Measurements from ENCODE around the gene SFT2D2.

Gene SFT2D2

GRCh38 chr1:168224991-168225390, 813 bp upstream of the SFT2D2 start:
- H3K9ac ChIP-seq (ENCODE audit: low read depth, low read length, poor library complexity, severe bottlenecking) = peak overlapping the region; percentile 86
- H2AFZ ChIP-seq (ENCODE audit: low read length) = no peak overlapping the region

GRCh38 chr1:168227620-168228019, 1.8 kb downstream of the SFT2D2 start:
- Histone ChIP-seq H3K79me2 (ENCODE audit: insufficient read depth, low read length) (peaks cover 81% of the 10 kb centered on the region), H3K36me3 (ENCODE audit: insufficient read depth, low read length) (peaks cover 13% of the 10 kb centered on the region; the same call in 1 of the 2 replicates), H4K20me1 (ENCODE audit: insufficient read depth, low read length, poor library complexity, severe bottlenecking) (peaks cover 42% of the 10 kb centered on the region), H2AFZ (ENCODE audit: low read length) (no peak overlapping the region), H3K9me2 (replicated peaks; ENCODE audit: low read depth, low read length) (no peaks in the 10 kb centered on the region), H3K4me2 (ENCODE audit: low read depth, low read length, poor library complexity, severe bottlenecking) (peak overlapping the region; percentile 95), H3K27me3 (ENCODE audit: insufficient read depth, low read length, poor library complexity, severe bottlenecking) (no peaks in the 10 kb centered on the region), H3K4me1 (ENCODE audit: insufficient read depth, low read length, poor library complexity, severe bottlenecking) (peaks cover 59% of the 10 kb centered on the region), H3K9me3 (ENCODE audit: insufficient read depth, low read depth, low read length) (no peaks in the 10 kb centered on the region), H3K9ac (ENCODE audit: low read depth, low read length, poor library complexity, severe bottlenecking) (peak overlapping the region; percentile 86), H3K4me3 (ENCODE audit: low read length, poor library complexity, severe bottlenecking) (peak overlapping the region; percentile 78), H3F3A (ENCODE audit: low read depth) (no peaks in the 10 kb centered on the region)
- no peak for TF ChIP-seq EZH2phosphoT487 (IDR thresholded peaks at IDR 0.05; ENCODE audit: borderline replicate concordance)
- no peak for TF ChIP-seq CTCF (conservative IDR thresholded peaks at IDR 0.05; ENCODE audit: low read length)

More at GRCh38 chr1:168224991-168225390, 813 bp upstream of the SFT2D2 start:
- TF ChIP-seq CTCF (conservative IDR thresholded peaks at IDR 0.05; ENCODE audit: low read length) (no peak), EZH2phosphoT487 (IDR thresholded peaks at IDR 0.05; ENCODE audit: borderline replicate concordance) (no peak)
- Histone ChIP-seq H3K9me2 (replicated peaks; ENCODE audit: low read depth, low read length) (no peaks in the 10 kb centered on the region), H3K4me2 (ENCODE audit: low read depth, low read length, poor library complexity, severe bottlenecking) (peak overlapping the region; percentile 93), H3F3A (ENCODE audit: low read depth) (no peaks in the 10 kb centered on the region), H4K20me1 (ENCODE audit: insufficient read depth, low read length, poor library complexity, severe bottlenecking) (peaks cover 32% of the 10 kb centered on the region), H3K79me2 (ENCODE audit: insufficient read depth, low read length) (peaks cover 54% of the 10 kb centered on the region), H3K36me3 (ENCODE audit: insufficient read depth, low read length) (no peaks in the 10 kb centered on the region; the same call in 1 of the 2 replicates), H3K9me3 (ENCODE audit: insufficient read depth, low read depth, low read length) (no peaks in the 10 kb centered on the region), H3K4me3 (ENCODE audit: low read length, poor library complexity, severe bottlenecking) (peak overlapping the region; percentile 78), H3K27me3 (ENCODE audit: insufficient read depth, low read length, poor library complexity, severe bottlenecking) (no peaks in the 10 kb centered on the region), H3K4me1 (ENCODE audit: insufficient read depth, low read length, poor library complexity, severe bottlenecking) (peaks cover 45% of the 10 kb centered on the region)

GRCh38 chr1:168229893-168230292, 4.1 kb downstream of the SFT2D2 start:
- Histone ChIP-seq H3K9ac (ENCODE audit: low read depth, low read length, poor library complexity, severe bottlenecking) (no peak overlapping the region), H3K4me2 (ENCODE audit: low read depth, low read length, poor library complexity, severe bottlenecking) (peak overlapping the region; percentile 95), H3K79me2 (ENCODE audit: insufficient read depth, low read length) (peaks cover 85% of the 10 kb centered on the region), H3F3A (ENCODE audit: low read depth) (no peaks in the 10 kb centered on the region), H4K20me1 (ENCODE audit: insufficient read depth, low read length, poor library complexity, severe bottlenecking) (peaks cover 42% of the 10 kb centered on the region), H3K9me3 (ENCODE audit: insufficient read depth, low read depth, low read length) (no peaks in the 10 kb centered on the region), H3K27me3 (ENCODE audit: insufficient read depth, low read length, poor library complexity, severe bottlenecking) (no peaks in the 10 kb centered on the region), H2AFZ (ENCODE audit: low read length) (no peak overlapping the region), H3K4me1 (ENCODE audit: insufficient read depth, low read length, poor library complexity, severe bottlenecking) (peaks cover 50% of the 10 kb centered on the region), H3K36me3 (ENCODE audit: insufficient read depth, low read length) (peaks cover 28% of the 10 kb centered on the region; the same call in 1 of the 2 replicates), H3K4me3 (ENCODE audit: low read length, poor library complexity, severe bottlenecking) (peak overlapping the region; percentile 78), H3K9me2 (replicated peaks; ENCODE audit: low read depth, low read length) (no peaks in the 10 kb centered on the region)
- no peak for TF ChIP-seq CTCF (conservative IDR thresholded peaks at IDR 0.05; ENCODE audit: low read length)
- no peak for TF ChIP-seq EZH2phosphoT487 (IDR thresholded peaks at IDR 0.05; ENCODE audit: borderline replicate concordance)

Measured in Loucy (cell line).